ENCODE results near the gene ARID4A.
A peak's percentile ranks its signal among the peaks of the same experiment; 100 is the strongest.

ARID4A gene

DNA sequence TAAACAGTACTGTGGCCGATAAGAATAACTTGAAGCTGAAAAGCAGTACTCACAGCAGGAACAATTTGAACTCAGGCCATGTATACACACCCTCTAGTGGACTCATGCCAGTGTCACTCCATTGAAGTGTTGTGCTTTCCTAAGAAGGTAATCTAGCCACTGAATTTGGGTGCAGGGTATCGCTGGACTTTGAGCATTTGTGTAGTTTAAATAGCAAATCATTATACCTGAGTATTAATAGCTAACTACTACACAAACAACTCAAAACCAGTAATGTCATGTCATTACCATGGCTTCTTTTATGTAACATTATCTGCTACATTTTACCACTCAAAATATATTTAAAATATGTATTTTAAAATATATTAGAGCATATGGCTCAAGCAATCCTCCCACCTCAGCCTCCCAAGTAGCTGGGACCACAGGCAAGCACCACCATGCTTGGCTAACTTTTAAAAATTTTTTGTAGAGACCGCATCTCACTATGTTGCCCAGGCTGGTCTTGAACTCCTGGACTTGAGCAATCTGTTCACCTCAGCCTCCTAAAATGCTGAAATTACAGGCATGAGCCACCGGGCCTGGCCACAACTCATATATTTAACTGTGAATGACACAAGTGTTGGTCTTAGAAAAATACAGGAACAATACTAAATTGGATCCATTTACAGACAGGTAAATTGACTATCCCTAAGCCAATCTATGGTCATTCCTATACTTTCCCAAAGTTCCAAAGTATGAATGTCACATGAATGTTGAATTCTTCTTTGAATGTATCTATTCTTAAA, 25.6 kb upstream of the ARID4A start:
- Mint-ChIP-seq H3K36me3 (ENCODE audit: low read depth) (peaks cover 70% of the 10 kb centered on the region), H3K27ac (peak overlapping the region in 2 of 3 experiments; percentile 70 to 79), H3K9me3 (no peaks in the 10 kb centered on the region), H3K4me1 (peaks cover 6% of the 10 kb centered on the region), H3K4me3 (no peak overlapping the region), H3K27me3 (ENCODE audit: low read depth) (no peaks in the 10 kb centered on the region)
- no peak for TF ChIP-seq CTCF (IDR thresholded peaks at IDR 0.05; ENCODE audit: unreplicated experiment in 3 of 3)

- no peaks in the 10 kb centered on the region for H3K27me3 Mint-ChIP-seq (ENCODE audit: low read depth)
- H3K4me3 Mint-ChIP-seq: no peak overlapping the region
- H3K36me3 Mint-ChIP-seq (ENCODE audit: low read depth): peaks cover 73% of the 10 kb centered on the region
- H3K27ac Mint-ChIP-seq: peak overlapping the region; percentile 29 to 87 (median 54)
- no peak for TF ChIP-seq CTCF (IDR thresholded peaks at IDR 0.05; ENCODE audit: unreplicated experiment in 3 of 3)
- peaks cover 6% of the 10 kb centered on the region for H3K4me1 Mint-ChIP-seq
- H3K9me3 Mint-ChIP-seq: no peaks in the 10 kb centered on the region
Measured at GRCh38 chr14:58274881-58275280, 23.5 kb upstream of the ARID4A start.

GRCh38 chr14:58275527-58276190, 22.7 kb upstream of the ARID4A start:
- peaks cover 73% of the 10 kb centered on the region for H3K36me3 Mint-ChIP-seq (ENCODE audit: low read depth)
- no peak for TF ChIP-seq CTCF (IDR thresholded peaks at IDR 0.05; ENCODE audit: unreplicated experiment in 3 of 3)
- H3K4me1 Mint-ChIP-seq: peaks cover 6% of the 10 kb centered on the region
- no peaks in the 10 kb centered on the region for H3K27me3 Mint-ChIP-seq (ENCODE audit: low read depth)
- H3K9me3 Mint-ChIP-seq: no peaks in the 10 kb centered on the region
- H3K27ac Mint-ChIP-seq: peak overlapping the region; percentile 4 to 54 (median 8)
- no peak overlapping the region for H3K4me3 Mint-ChIP-seq

- Mint-ChIP-seq H3K27ac (peak overlapping the region; percentile 4 to 54 (median 8)), H3K9me3 (no peaks in the 10 kb centered on the region), H3K4me1 (peaks cover 10% of the 10 kb centered on the region), H3K4me3 (no peak overlapping the region), H3K27me3 (ENCODE audit: low read depth) (no peaks in the 10 kb centered on the region), H3K36me3 (ENCODE audit: low read depth) (peaks cover 73% of the 10 kb centered on the region)
- TF ChIP-seq CTCF (IDR thresholded peaks at IDR 0.05; ENCODE audit: unreplicated experiment in 3 of 3): no peak
Measured at GRCh38 chr14:58276208-58276607, 22.1 kb upstream of the ARID4A start.

DNA sequence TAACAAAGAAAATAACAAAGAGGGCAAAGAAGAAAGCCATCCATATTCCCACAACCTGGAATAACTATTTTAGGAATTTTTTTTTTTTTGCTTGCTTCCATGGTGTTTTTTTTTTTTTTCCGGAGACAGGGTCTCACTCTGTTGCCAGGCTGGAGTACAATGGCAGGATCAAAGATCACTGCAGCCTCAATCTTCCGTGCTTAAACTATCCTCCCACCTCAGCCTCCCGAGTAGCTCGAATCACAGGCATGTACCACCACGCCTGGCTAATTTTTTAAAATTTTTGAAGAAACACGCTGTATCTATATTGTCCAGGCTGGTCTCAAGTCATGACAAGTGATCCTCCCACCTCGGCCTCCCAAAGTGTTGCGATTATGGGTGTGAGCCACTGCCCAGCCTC, 20.2 kb upstream of the ARID4A start:
- Mint-ChIP-seq H3K36me3 (ENCODE audit: low read depth) (peaks cover 73% of the 10 kb centered on the region), H3K27me3 (ENCODE audit: low read depth) (no peaks in the 10 kb centered on the region), H3K9me3 (no peaks in the 10 kb centered on the region), H3K4me3 (no peak overlapping the region), H3K4me1 (peaks cover 26% of the 10 kb centered on the region), H3K27ac (no peak overlapping the region)
- TF ChIP-seq CTCF (IDR thresholded peaks at IDR 0.05; ENCODE audit: unreplicated experiment in 3 of 3): no peak
